Vagina (tissue), 2 donors: Measurements from ENCODE around the gene CFAP99.

ENCODE experiments used
- CTCF ChIP-seq, 3 experiments: fragments of 450-650 bp in 2 of 3; fragments of 200-600 bp in 1 of 3; sonication (generic) in 1 of 3; IDR thresholded peaks; one replicate each; pipeline ENCODE4 v1.5.1; 2017 to 2019; ENCODE audit warnings: antibody characterized with exemption in 3 of 3, mild to moderate bottlenecking in 2 of 3, moderate library complexity in 2 of 3
- POLR2A ChIP-seq, 2 donors: fragments of 450-650 bp; IDR thresholded peaks; one replicate each; pipeline ENCODE4 v1.6.1; 2017; ENCODE audit warnings: antibody characterized with exemption in 2 of 2, mild to moderate bottlenecking in 2 of 2, moderate library complexity in 2 of 2

GRCh38 chr4:2451821-2452785 is 33.3 kb downstream of the CFAP99 start:
- TF ChIP-seq CTCF (IDR thresholded peaks at IDR 0.05) (no peak), POLR2A (IDR thresholded peaks at IDR 0.05) (no peak)
